ENCODE data around the gene CD300A. TPM values are rescaled to one million over a fixed set of nuclear protein-coding genes. Genes with fewer than 3 reads are reported as not detected.

Gene CD300A
- total RNA-seq: 1.8 TPM

GRCh38 chr17:74466111-74466827 lies at the start of gene CD300A:
Gene CD300A, plus strand, starts transcription at chr17:74466634. Its CDS starts 70 bp downstream, at chr17:74466704.

DNA sequence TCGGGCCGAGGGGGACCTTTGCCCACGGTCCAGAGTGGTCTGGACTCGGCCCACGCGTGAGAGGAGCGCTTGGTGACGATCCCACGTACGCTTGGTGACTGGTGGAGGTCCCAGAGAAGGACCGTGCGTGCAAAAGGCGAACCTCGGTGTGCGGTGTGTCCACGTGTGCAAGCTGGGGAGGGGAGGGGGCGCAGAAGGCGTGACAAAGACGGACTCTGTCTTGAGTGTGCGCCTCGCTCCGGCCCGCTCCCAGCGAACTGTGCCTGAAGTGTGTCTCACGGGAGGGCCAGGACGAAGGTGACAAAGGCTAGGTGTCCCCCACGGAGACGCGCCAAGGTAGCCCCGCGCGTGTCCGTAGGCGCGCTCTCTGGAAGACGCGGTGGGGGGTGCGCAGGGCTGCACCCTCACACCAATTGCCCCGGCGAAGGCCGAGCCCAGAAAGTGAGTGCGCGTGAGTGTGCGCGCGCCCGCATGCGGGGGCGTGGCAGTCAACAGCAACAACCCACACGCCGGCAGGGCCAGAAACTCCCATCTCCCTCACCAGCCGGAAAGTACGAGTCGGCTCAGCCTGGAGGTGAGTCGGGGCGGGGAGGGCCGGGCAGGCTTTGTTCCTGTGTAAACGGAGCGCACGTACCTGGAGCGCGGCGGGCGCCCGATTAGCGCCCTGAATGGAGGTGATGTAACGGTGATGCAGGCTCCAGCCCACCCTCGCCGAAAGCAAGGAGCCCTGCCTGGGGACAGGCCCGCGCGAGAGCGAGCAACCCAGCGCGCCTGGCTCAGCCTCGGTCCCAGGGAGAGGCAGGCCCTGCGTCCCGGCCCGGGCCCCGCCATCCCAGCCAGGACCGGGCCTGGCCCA lies 34.6 kb upstream of the CD300A start, which contains the start of gene GPRC5C:
Gene GPRC5C (plus strand): TSS at position 521 of the 856 bp plus-strand sequence. CDS start 7,689 bp downstream, outside the sequence.

GRCh38 chr17:74531231-74531761 lies 64.9 kb downstream of the CD300A start, which contains the start of gene CD300LB:
Gene CD300LB, minus strand, starts transcription at chr17:74531475. Its CDS starts 125 bp downstream, at chr17:74531350.

Other genes with a start within 250 kb of the CD300A start
- 0.44 TPM for gene DNAI2, start 192.4 kb upstream of the CD300A start, total RNA-seq
- 18.6 TPM for gene KIF19, start 140.4 kb upstream of the CD300A start, total RNA-seq
- gene BTBD17, start 104.8 kb upstream of the CD300A start, total RNA-seq: 8.9 TPM
- 0.44 TPM for gene GPR142, start 99.1 kb upstream of the CD300A start, total RNA-seq
- gene GPRC5C, start 34.5 kb upstream of the CD300A start, total RNA-seq: 23.6 TPM
- 0.71 TPM for gene CD300LB, start 64.8 kb downstream of the CD300A start, total RNA-seq
- gene CD300C, start 79.5 kb downstream of the CD300A start, total RNA-seq: not detected
- gene CD300H, start 100.9 kb downstream of the CD300A start, total RNA-seq: not detected
- not detected for gene CD300LD, start 125.6 kb downstream of the CD300A start, total RNA-seq
- gene CD300E, start 157.1 kb downstream of the CD300A start, total RNA-seq: not detected
- 0.33 TPM for gene CD300LF, start 246.3 kb downstream of the CD300A start, total RNA-seq

Data from camera-type eye (tissue), 1 donor.